Endodermal cell (in vitro differentiated cells): Measurements from ENCODE around the gene ADIG. TPM values are rescaled to one million over a fixed set of nuclear protein-coding genes. Genes with fewer than 3 reads are reported as not detected.

Experiments used
- DNase-seq: peaks from one replicate; pipeline ENCODE4 v3.0.0-alpha.2; 2017
- H3K27ac ChIP-seq: 2 replicates; pipeline ENCODE4 v1.5.1; 2013; ENCODE audit warnings: mild to moderate bottlenecking, low read depth, low read length, moderate library complexity
- H3K27me3 ChIP-seq: 2 replicates; pipeline ENCODE4 v1.6.1; 2013; ENCODE audit warnings: mild to moderate bottlenecking, low read length, moderate library complexity; ENCODE audit not compliant: insufficient read depth, control insufficient read depth, poor library complexity, severe bottlenecking
- H3K36me3 ChIP-seq: 2 replicates; pipeline ENCODE4 v1.7.0; 2013; ENCODE audit warnings: mild to moderate bottlenecking, low read length, moderate library complexity; ENCODE audit not compliant: control insufficient read depth, insufficient read depth
- H3K4me1 ChIP-seq: one replicate; pipeline ENCODE4 v1.7.0; 2013; ENCODE audit warnings: low read length; ENCODE audit not compliant: control insufficient read depth, insufficient read depth
- H3K4me3 ChIP-seq: 2 replicates; pipeline ENCODE4 v1.5.1; 2013; ENCODE audit warnings: mild to moderate bottlenecking, low read length, moderate library complexity
- H3K9ac ChIP-seq: 2 replicates; pipeline ENCODE4 v1.6.1; 2013; ENCODE audit warnings: mild to moderate bottlenecking, low read length, moderate library complexity; ENCODE audit not compliant: poor library complexity, severe bottlenecking; ENCODE audit errors: extremely low read depth
- H3K9me3 ChIP-seq: 2 replicates; pipeline ENCODE4 v1.6.1; 2013; ENCODE audit warnings: mild to moderate bottlenecking, low read length, moderate library complexity; ENCODE audit not compliant: control insufficient read depth
- H3K27ac Mint-ChIP-seq: 2 replicates; pipeline ENCODE4 v1.8.0; 2020; ENCODE audit warnings: mixed read lengths
- H3K27me3 Mint-ChIP-seq: 2 replicates; pipeline ENCODE4 v1.8.0; 2021; ENCODE audit warnings: mild to moderate bottlenecking, mixed read lengths; ENCODE audit not compliant: insufficient read depth
- H3K36me3 Mint-ChIP-seq: 2 replicates; pipeline ENCODE4 v1.8.0; 2020; ENCODE audit warnings: low read depth, mixed read lengths
- H3K4me1 Mint-ChIP-seq: 2 replicates; pipeline ENCODE4 v1.8.0; 2020; ENCODE audit warnings: mixed read lengths
- H3K4me3 Mint-ChIP-seq: 2 replicates; pipeline ENCODE4 v1.8.0; 2020; ENCODE audit warnings: mild to moderate bottlenecking, moderate library complexity, mixed read lengths
- H3K9me3 Mint-ChIP-seq: 2 replicates; pipeline ENCODE4 v1.8.0; 2020; ENCODE audit warnings: mild to moderate bottlenecking, mixed read lengths
- WGBS, 2 experiments: methylation state at CpG; one replicate each; pipeline versions ENCODE4 v1.1.5 to v1.1.7; 2013; ENCODE audit warnings: missing lambda C conversion rate in 2 of 2, mixed read lengths in 1 of 2; ENCODE audit not compliant: insufficient coverage in 1 of 2, insufficient read length in 1 of 2; 5-methylcytosine and 5-hydroxymethylcytosine counted together
- total RNA-seq, 2 donors: library from RNA; stranded (reverse); fragmentation: NEBNext Ultra II Directional in 1 of 2; extraction: Animal tissue kit (Norgen Biotek cat#: 25700) in 1 of 2; gene quantifications; 2 replicates in 1 of 2; 3 replicates in 1 of 2; pipeline ENCODE4 v1.2.1, GENCODE V29; 2021
- TF ChIP-seq, protein P1 (sequence below): fragments of 200-600 bp; sonication (generic); conservative IDR thresholded peaks from 2 replicates; pipeline ENCODE4 v1.5.0; 2021; ENCODE audit warnings: antibody characterized with exemption, mild to moderate bottlenecking

ADIG gene
- total RNA-seq, 2 donors from 2014 or later = not detected

GRCh38 chr20:38583306-38583705 is 2.3 kb downstream of the ADIG start:
- WGBS, 2 experiments = 90 to 92% methylated on average over 4 of the region's 4 CpGs
- DNase-seq = no peak
- no peaks in the 10 kb centered on the region for H3K36me3 ChIP-seq
- TF ChIP-seq, protein P1, sequence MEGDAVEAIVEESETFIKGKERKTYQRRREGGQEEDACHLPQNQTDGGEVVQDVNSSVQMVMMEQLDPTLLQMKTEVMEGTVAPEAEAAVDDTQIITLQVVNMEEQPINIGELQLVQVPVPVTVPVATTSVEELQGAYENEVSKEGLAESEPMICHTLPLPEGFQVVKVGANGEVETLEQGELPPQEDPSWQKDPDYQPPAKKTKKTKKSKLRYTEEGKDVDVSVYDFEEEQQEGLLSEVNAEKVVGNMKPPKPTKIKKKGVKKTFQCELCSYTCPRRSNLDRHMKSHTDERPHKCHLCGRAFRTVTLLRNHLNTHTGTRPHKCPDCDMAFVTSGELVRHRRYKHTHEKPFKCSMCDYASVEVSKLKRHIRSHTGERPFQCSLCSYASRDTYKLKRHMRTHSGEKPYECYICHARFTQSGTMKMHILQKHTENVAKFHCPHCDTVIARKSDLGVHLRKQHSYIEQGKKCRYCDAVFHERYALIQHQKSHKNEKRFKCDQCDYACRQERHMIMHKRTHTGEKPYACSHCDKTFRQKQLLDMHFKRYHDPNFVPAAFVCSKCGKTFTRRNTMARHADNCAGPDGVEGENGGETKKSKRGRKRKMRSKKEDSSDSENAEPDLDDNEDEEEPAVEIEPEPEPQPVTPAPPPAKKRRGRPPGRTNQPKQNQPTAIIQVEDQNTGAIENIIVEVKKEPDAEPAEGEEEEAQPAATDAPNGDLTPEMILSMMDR = no peak
- peaks cover 38% of the 10 kb centered on the region for H3K4me1 Mint-ChIP-seq
- H3K4me1 ChIP-seq = peaks cover 13% of the 10 kb centered on the region
- H3K4me3 ChIP-seq = no peak overlapping the region
- H3K36me3 Mint-ChIP-seq = no peaks in the 10 kb centered on the region
- no peaks in the 10 kb centered on the region for H3K9me3 ChIP-seq
- H3K27me3 Mint-ChIP-seq = no peaks in the 10 kb centered on the region
- H3K27ac Mint-ChIP-seq = no peak overlapping the region
- H3K4me3 Mint-ChIP-seq = no peak overlapping the region
- no peaks in the 10 kb centered on the region for H3K27me3 ChIP-seq
- no peaks in the 10 kb centered on the region for H3K9me3 Mint-ChIP-seq
- no peak overlapping the region for H3K27ac ChIP-seq
- H3K9ac ChIP-seq = no peak overlapping the region

GRCh38 chr20:38584099-38584763 is 3.2 kb downstream of the ADIG start:
- Histone ChIP-seq H3K9me3 (no peaks in the 10 kb centered on the region), H3K4me3 (no peak overlapping the region), H3K27me3 (no peaks in the 10 kb centered on the region), H3K27ac (no peak overlapping the region), H3K4me1 (peaks cover 13% of the 10 kb centered on the region), H3K36me3 (no peaks in the 10 kb centered on the region), H3K9ac (no peak overlapping the region)
- Mint-ChIP-seq H3K4me1 (peaks cover 34% of the 10 kb centered on the region), H3K27ac (no peak overlapping the region), H3K36me3 (no peaks in the 10 kb centered on the region), H3K9me3 (no peaks in the 10 kb centered on the region), H3K27me3 (no peaks in the 10 kb centered on the region), H3K4me3 (no peak overlapping the region)
- WGBS, 2 experiments = 74 to 75% methylated on average over 6 to 7 of the region's 7 CpGs
- no peak for DNase-seq
- TF ChIP-seq, protein P1 = no peak

GRCh38 chr20:38585404-38586180 is 4.6 kb downstream of the ADIG start:
- no peaks in the 10 kb centered on the region for H3K36me3 ChIP-seq
- peaks cover 12% of the 10 kb centered on the region for H3K4me1 ChIP-seq
- no peaks in the 10 kb centered on the region for H3K27me3 ChIP-seq
- no peak overlapping the region for H3K9ac ChIP-seq
- H3K27me3 Mint-ChIP-seq = no peaks in the 10 kb centered on the region
- peaks cover 25% of the 10 kb centered on the region for H3K4me1 Mint-ChIP-seq
- no peak overlapping the region for H3K4me3 Mint-ChIP-seq
- 93 to 95% methylated on average over 7 to 10 of the region's 10 CpGs for WGBS, 2 experiments
- DNase-seq = no peak
- H3K4me3 ChIP-seq = no peak overlapping the region
- no peaks in the 10 kb centered on the region for H3K9me3 Mint-ChIP-seq
- TF ChIP-seq, protein P1 = no peak
- H3K9me3 ChIP-seq = no peaks in the 10 kb centered on the region
- H3K36me3 Mint-ChIP-seq = no peaks in the 10 kb centered on the region
- no peak overlapping the region for H3K27ac Mint-ChIP-seq
- no peak overlapping the region for H3K27ac ChIP-seq
